ENCODE results near the gene KIAA0753. TPM values are rescaled to one million over a fixed set of nuclear protein-coding genes. Genes with fewer than 3 reads are reported as not detected.

The KIAA0753 gene
- total and polyA plus RNA-seq, 2 of the 8 experiments (the other 6 are each of a cell fraction or from before 2014, with no cell fraction given): 5.0 to 27.1 TPM

- no peak for TF ChIP-seq CHD7 (IDR thresholded peaks at IDR 0.05; ENCODE audit: insufficient replicate concordance, low read length)
- TF ChIP-seq SRF (IDR thresholded peaks at IDR 0.05; ENCODE audit: low read depth, low read length): no peak
- TF ChIP-seq TAF1 (IDR thresholded peaks at IDR 0.05; ENCODE audit: low read depth, low read length): no peak
These were observed 93.2 kb downstream of the KIAA0753 start (continued) for GRCh38 chr17:6547336-6547735.
